ENCODE measurements around the gene MGAT4A. TPM values are rescaled to one million over a fixed set of nuclear protein-coding genes. Genes with fewer than 3 reads are reported as not detected.

The MGAT4A gene
- total RNA-seq, 4 donors from 2014 or later, result 6.4 to 13.8 (median 11.7) TPM

GRCh38 chr2:98696200-98696599 lies 34.7 kb downstream of the MGAT4A start:
- H3K27me3 ChIP-seq, result no peaks in the 10 kb centered on the region
- DNase-seq (ENCODE audit: low spot score in 2 of 2), result no peak
- no peak overlapping the region for H3K27ac ChIP-seq
- no peak overlapping the region for H3K4me3 ChIP-seq
- H3K4me1 ChIP-seq, result peaks cover 5% of the 10 kb centered on the region
- 90% methylated on average over 4 of the region's 4 CpGs for WGBS
- no peaks in the 10 kb centered on the region for H3K9me3 ChIP-seq
- H3K36me3 ChIP-seq, result no peaks in the 10 kb centered on the region
- TF ChIP-seq POLR2A (IDR thresholded peaks at IDR 0.05) (no peak), EP300 (IDR thresholded peaks at IDR 0.05) (no peak), CTCF (IDR thresholded peaks at IDR 0.05) (no peak), POLR2AphosphoS5 (IDR thresholded peaks at IDR 0.05) (no peak)

GRCh38 chr2:98695255-98695654 lies 35.7 kb downstream of the MGAT4A start:
- DNase-seq (ENCODE audit: low spot score in 2 of 2), result no peak
- TF ChIP-seq EP300 (IDR thresholded peaks at IDR 0.05) (no peak), POLR2AphosphoS5 (IDR thresholded peaks at IDR 0.05) (no peak), CTCF (IDR thresholded peaks at IDR 0.05) (no peak), POLR2A (IDR thresholded peaks at IDR 0.05) (no peak)
- no peaks in the 10 kb centered on the region for H3K36me3 ChIP-seq

GRCh38 chr2:98693477-98693876 lies 37.5 kb downstream of the MGAT4A start:
- Histone ChIP-seq H3K4me1 (no peaks in the 10 kb centered on the region), H3K4me3 (no peak overlapping the region), H3K9me3 (no peaks in the 10 kb centered on the region), H3K27ac (no peak overlapping the region), H3K27me3 (no peaks in the 10 kb centered on the region), H3K36me3 (no peaks in the 10 kb centered on the region)
- TF ChIP-seq POLR2A (IDR thresholded peaks at IDR 0.05) (no peak), POLR2AphosphoS5 (IDR thresholded peaks at IDR 0.05) (no peak), CTCF (IDR thresholded peaks at IDR 0.05) (no peak), EP300 (IDR thresholded peaks at IDR 0.05) (no peak)
- no peak for DNase-seq (ENCODE audit: low spot score in 2 of 2)
- 87% methylated on average over 5 of the region's 5 CpGs for WGBS

More at GRCh38 chr2:98695255-98695654, 35.7 kb downstream of the MGAT4A start:
- no peaks in the 10 kb centered on the region for H3K9me3 ChIP-seq
- no peak overlapping the region for H3K4me3 ChIP-seq
- H3K4me1 ChIP-seq, result no peaks in the 10 kb centered on the region
- no peak overlapping the region for H3K27ac ChIP-seq
- no peaks in the 10 kb centered on the region for H3K27me3 ChIP-seq
- WGBS, result 93% methylated on average over 3 of the region's 3 CpGs

GRCh38 chr2:98692090-98693054 lies 38.6 kb downstream of the MGAT4A start:
- Histone ChIP-seq H3K27me3 (no peaks in the 10 kb centered on the region), H3K4me1 (no peaks in the 10 kb centered on the region), H3K36me3 (no peaks in the 10 kb centered on the region), H3K9me3 (no peaks in the 10 kb centered on the region), H3K27ac (no peak overlapping the region), H3K4me3 (no peak overlapping the region)
- 92% methylated on average over 7 of the region's 7 CpGs for WGBS
- no peak for DNase-seq (ENCODE audit: low spot score in 2 of 2)
- TF ChIP-seq POLR2A (IDR thresholded peaks at IDR 0.05) (no peak), CTCF (IDR thresholded peaks at IDR 0.05) (no peak), POLR2AphosphoS5 (IDR thresholded peaks at IDR 0.05) (no peak), EP300 (IDR thresholded peaks at IDR 0.05) (no peak)

GRCh38 chr2:98691303-98691702 lies 39.6 kb downstream of the MGAT4A start:
- no peak overlapping the region for H3K4me3 ChIP-seq
- no peaks in the 10 kb centered on the region for H3K4me1 ChIP-seq
- H3K27ac ChIP-seq, result no peak overlapping the region
- no peak for DNase-seq (ENCODE audit: low spot score in 2 of 2)
- TF ChIP-seq POLR2AphosphoS5 (IDR thresholded peaks at IDR 0.05) (no peak), CTCF (IDR thresholded peaks at IDR 0.05) (no peak), POLR2A (IDR thresholded peaks at IDR 0.05) (no peak), EP300 (IDR thresholded peaks at IDR 0.05) (no peak)
- no peaks in the 10 kb centered on the region for H3K27me3 ChIP-seq
- WGBS, result 87% methylated on average over 3 of the region's 3 CpGs
- no peaks in the 10 kb centered on the region for H3K36me3 ChIP-seq
- H3K9me3 ChIP-seq, result no peaks in the 10 kb centered on the region

All from suprapubic skin (tissue), 4 donors.